DMS79 treated with DMSO at 0.1 percent for 48 hours (cell line): ENCODE measurements around the gene ADCK2.
"Not testable (repeated sequence)": the region's sequence is repeated elsewhere in the genome, so short reads cannot be mapped to it uniquely, and the experiment has no call there.

Source experiments
- DNase-seq: peaks from one replicate; lab custom pipeline; 2025; lab: John Stamatoyannopoulos, UW

The ADCK2 gene

GRCh38 chr7:140695381-140695780 is 22.6 kb downstream of the ADCK2 start:
- DNase-seq: no peak

- peak; percentile 86 for DNase-seq
Measured at GRCh38 chr7:140696024-140696679, 23.4 kb downstream of the ADCK2 start.

GRCh38 chr7:140696680-140697446 is 24.1 kb downstream of the ADCK2 start, which contains the start of gene NDUFB2:
TSS of gene NDUFB2 (plus strand) at chr7:140696708. CDS start at chr7:140696745, 37 bp downstream.
- peak; percentile 76 for DNase-seq

- DNase-seq: no peak
Measured at GRCh38 chr7:140697447-140698143, 24.9 kb downstream of the ADCK2 start.

- DNase-seq: peak; percentile 23
Measured at GRCh38 chr7:140698477-140698876, 25.7 kb downstream of the ADCK2 start.

GRCh38 chr7:140702774-140703173 is 30.0 kb downstream of the ADCK2 start:
- no peak for DNase-seq

GRCh38 chr7:140704205-140704604 is 31.5 kb downstream of the ADCK2 start:
- no peak for DNase-seq

- DNase-seq: no peak
Measured at GRCh38 chr7:140707132-140707531, 34.4 kb downstream of the ADCK2 start.

GRCh38 chr7:140708764-140709163 is 36.0 kb downstream of the ADCK2 start:
- DNase-seq: not testable (repeated sequence)

GRCh38 chr7:140712392-140712791 is 39.6 kb downstream of the ADCK2 start:
- DNase-seq: not testable (repeated sequence)

- no peak for DNase-seq
Measured at GRCh38 chr7:140714331-140715040, 41.7 kb downstream of the ADCK2 start.

GRCh38 chr7:140719721-140720120 is 47.0 kb downstream of the ADCK2 start:
- DNase-seq: peak; percentile 93

GRCh38 chr7:140722254-140722653 is 49.5 kb downstream of the ADCK2 start:
- DNase-seq: peak; percentile 89

- peak; percentile 19 for DNase-seq
Measured at GRCh38 chr7:140723006-140723405, 50.3 kb downstream of the ADCK2 start.

GRCh38 chr7:140723574-140723973 is 50.8 kb downstream of the ADCK2 start:
- no peak for DNase-seq

- DNase-seq: no peak
Measured at GRCh38 chr7:140724706-140725105, 52.0 kb downstream of the ADCK2 start.

- DNase-seq: no peak
Measured at GRCh38 chr7:140726281-140726680, 53.5 kb downstream of the ADCK2 start.

- DNase-seq: peak; percentile 9
Measured at GRCh38 chr7:140732416-140732815, 59.7 kb downstream of the ADCK2 start.

GRCh38 chr7:140734096-140734495 is 61.4 kb downstream of the ADCK2 start:
- no peak for DNase-seq

- DNase-seq: no peak
Measured at GRCh38 chr7:140734729-140735128, 62.0 kb downstream of the ADCK2 start.

GRCh38 chr7:140738280-140738679 is 65.5 kb downstream of the ADCK2 start:
- no peak for DNase-seq

- not testable (repeated sequence) for DNase-seq
Measured at GRCh38 chr7:140743255-140743654, 70.5 kb downstream of the ADCK2 start.
